Peyer's patch (tissue), 4 donors: ENCODE data around the gene ATXN3.

ENCODE experiments used
- CTCF ChIP-seq, 6 experiments: fragments of 450-650 bp in 4 of 6; fragments of 200-600 bp in 2 of 6; sonication (generic) in 1 of 6; IDR thresholded peaks; one replicate each; pipeline ENCODE4 v1.5.1; 2017 to 2019; ENCODE audit warnings: antibody characterized with exemption in 6 of 6, mild to moderate bottlenecking in 3 of 6, moderate library complexity in 1 of 6
- POLR2A ChIP-seq, 2 donors: fragments of 450-650 bp; IDR thresholded peaks; one replicate each; pipeline ENCODE4 v1.5.1; 2017; ENCODE audit warnings: antibody characterized with exemption in 2 of 2, mild to moderate bottlenecking in 2 of 2, moderate library complexity in 2 of 2

DNA sequence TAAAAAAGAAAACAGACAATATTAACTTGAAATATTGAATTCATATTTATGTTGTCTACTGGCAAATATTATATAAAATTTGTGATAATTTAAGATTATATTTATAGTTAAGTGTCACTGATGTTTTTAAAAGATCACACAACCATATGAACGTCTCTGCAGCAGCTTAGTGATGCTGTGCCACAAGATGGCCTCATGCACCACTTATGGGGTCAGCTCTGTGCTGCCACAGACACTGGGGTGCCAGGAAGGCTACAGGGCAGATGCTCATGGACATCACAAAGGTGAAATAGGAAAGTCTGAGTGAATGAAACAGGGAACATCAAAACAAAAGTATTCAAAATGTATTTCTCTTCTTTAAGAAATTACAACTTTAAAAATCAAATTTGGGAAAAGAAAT, 13.1 kb downstream of the ATXN3 start:
- TF ChIP-seq POLR2A (IDR thresholded peaks at IDR 0.05) (no peak), CTCF (IDR thresholded peaks at IDR 0.05) (no peak)
